Stimulated activated CD4-positive, alpha-beta T cell treated with anti-CD3 and anti-CD28 coated beads, TNF-alpha, amount 100 ng/mL, for 4 hours (primary cell): ENCODE data around the gene PHLPP1.

ENCODE experiments used
- DNase-seq, 3 experiments: peaks; one replicate each; pipeline ENCODE4 v3.0.0-alpha.2; 2020; ENCODE audit warnings: low read depth in 3 of 3

The PHLPP1 gene

DNA sequence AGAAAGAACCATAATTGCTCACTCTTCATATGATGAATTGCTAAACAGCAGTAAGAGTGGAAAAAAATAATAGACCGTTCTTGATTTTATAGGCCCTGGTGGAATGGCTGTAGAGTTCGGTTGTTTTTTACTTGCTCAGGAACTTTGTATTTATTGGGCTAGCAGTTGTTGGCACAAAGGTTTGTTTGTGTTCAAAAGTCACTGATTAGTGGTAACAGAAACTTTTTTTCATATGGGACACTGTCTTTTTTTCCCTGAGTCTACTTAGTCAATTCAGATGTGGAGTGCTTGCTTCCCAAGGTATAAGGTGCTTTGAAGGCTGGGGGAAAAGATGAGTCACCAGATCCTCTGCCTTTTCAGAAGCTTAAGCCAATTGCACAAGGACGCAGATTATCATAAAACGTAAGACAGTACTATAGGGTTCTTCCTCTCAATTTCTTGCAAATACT lies 25.8 kb downstream of the PHLPP1 start:
- DNase-seq = no peak

DNA sequence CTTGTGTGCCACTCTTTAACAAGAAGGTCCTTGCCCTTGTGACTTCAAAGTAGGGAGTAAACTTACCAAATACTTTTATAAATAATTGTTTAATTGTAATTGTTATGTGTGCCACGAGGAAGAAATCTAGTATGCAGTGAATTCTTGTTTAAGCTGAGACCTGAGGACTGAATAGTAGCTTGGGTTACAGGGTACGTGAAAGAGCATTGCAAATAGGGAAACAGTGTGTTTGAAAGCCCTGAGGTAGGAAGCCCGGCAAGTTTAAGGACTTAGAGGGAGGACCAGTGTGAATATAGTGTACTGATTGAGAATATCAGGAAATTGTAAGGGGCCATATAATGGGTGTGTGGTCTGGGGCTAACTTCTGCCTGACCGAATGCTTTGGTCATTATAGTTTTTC lies 26.2 kb downstream of the PHLPP1 start:
- DNase-seq = no peak

DNA sequence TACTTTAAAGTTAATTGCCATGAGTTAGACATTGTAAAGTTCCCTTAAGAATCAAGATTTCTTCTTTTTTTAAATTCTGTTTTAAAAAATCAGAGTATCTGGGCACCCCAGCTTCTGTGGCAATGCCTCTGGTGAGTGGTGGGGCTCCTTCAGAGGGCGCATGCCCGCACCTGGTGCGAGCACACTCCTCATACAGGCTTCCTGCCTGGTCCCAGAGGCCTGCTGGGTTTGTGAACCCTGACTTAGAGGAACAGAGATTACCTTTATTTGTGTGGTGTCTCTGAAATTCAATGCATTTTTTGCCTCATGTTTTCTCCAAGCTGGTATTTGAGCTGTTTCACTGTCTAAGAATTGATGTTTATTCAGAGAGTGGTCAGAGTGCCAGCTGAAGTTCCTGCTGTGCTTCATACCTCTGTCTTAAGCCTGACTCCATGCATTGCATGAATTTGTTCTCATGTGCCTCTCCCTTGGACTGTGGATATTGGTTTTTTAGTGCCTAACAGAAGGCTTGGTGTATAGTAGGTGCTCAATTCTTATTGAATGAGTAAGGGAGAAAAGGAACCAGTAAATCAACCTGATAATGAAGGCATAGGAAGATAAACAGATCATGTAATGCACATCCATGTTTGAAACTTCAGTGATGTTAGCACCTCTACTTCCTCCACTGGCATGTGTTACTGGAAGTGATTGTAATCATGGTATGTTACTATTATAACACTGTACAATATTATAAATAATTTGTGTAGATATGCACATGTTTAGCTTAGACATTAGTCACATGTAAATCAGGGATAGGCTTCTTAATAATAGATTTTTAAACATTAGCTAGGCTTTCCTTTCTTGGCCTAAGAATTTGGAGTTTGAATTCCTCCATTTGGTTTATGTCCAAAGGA lies 29.0 kb downstream of the PHLPP1 start:
- no peak for DNase-seq

DNA sequence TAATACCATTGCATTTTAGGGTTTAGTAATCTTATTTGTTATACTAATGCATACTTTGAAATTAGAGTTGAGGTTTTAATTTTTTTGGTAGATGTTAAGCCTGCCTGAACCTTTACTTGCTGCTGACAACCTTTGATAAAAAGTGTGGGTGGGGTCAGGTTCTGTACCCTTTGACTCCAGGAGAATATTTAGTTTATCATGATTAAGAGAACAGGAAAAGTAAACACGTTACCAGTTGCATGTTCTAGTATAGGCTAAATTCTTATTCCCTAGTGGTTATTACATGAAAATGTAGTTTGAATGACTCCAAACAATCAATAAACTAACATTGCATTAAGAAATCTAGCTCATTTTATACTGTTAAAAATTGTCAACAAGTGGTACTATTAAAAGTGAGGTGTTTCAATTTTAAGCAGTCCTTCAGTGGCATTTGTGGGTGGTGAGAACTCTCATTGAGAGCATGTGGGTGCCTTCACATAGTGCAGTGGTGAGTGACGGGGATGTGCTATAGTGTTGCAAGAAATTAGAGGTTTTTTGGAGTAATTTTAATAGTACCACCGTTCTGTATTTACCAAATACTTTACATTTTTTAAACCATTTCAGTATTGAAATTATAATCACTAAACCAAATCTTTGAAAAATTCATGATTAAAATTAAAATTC lies 29.9 kb downstream of the PHLPP1 start:
- no peak for DNase-seq

DNA sequence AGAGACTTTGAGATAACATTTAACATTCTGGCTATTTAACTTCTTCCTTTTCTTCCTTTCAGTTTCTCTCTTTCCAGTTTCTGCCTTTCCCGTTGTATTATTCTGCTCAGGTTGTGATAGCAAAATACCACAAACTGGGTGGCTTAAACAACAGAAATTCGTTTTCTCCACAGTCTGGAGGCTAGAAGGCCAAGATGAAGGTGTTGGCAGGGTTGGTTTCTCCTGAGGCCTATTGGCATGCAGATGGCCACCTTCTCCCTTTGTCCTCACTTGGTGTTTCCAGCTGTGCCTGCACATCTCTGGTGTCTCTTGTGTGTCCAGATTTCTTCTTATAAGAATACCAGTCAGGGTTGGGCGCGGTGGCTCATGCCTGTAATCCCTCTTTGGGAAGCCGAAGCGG lies 34.0 kb downstream of the PHLPP1 start:
- no peak for DNase-seq

DNA sequence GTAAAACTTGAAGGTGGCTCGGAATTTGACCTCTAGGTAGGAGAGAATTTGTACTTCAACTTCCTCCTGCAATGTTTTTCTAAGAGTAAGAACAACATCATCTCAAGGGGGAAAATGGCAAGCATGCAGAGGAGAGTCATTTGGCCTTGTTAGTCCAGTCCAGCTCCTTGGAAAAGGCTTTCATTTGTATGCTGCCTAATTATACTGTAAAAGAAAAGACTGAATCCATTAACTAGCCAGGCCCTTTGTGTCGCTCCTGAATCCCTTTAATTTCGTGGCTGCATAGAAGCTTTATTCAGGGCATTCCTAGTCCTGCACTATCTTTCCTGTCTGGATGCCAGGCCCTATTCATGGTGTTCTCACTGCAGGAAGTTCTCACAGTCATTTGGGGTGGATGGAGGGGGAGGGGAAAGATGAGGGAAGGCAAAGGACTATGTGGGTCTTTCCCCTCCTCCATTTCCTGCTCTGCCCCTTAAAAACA lies 36.0 kb downstream of the PHLPP1 start:
- no peak for DNase-seq

DNA sequence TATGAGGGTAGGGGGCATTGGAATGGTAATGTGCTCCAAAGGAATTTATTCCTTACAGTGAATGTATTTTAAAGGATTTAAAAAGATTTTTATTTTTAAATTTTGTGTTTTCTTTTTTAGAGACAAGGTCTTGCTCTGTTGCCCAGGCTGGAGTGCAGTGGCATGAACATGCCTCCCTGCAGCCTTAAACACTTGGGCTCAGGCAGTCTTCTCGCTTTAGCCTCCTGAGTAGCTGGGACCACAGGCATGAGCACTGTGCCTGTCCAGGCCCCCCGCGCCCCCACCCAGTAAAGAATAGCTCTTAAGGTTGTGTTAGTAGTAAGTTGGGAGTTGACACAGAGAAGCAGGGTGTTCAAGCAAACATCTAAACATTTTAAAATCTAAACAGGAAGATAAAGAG lies 36.6 kb downstream of the PHLPP1 start:
- DNase-seq = no peak

DNA sequence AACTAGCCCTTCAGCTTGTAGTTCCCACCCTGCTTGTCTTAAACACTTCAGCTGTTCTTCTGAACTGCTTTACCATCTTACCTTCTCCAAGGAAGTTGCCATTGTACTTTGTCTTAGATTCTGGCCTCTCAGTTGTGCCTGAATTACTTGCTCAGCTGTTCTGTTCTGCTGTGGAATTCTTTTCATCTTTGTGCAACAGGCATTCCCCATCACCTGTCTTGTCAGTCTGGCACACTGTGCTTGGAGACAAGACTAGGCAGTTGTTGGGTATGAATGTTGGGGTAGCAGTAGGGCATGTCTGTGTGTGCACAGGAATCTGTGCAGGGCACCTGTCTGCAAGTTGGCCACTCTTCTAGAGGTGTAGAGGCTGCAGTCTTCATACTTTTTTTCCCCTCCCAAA lies 38.7 kb downstream of the PHLPP1 start:
- no peak for DNase-seq

DNA sequence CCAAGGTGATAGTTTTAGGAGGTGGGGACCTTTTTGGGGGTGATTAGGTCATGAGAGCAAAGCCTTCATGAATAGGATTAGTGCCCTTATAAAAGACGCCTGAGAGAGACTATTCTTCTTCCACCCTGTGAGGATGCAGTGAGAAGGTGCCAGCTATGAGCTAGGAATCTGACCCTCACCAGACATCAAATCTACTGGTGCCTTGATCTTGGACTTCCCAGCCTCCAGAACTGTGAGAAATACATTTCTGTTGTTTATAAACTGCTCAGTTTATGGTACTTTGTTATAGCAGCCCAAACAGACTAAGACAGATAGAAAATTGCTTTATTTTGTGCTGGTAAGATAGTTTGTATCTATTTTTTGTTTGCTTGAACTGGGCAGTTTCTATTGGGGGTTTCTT lies 40.1 kb downstream of the PHLPP1 start:
- no peak for DNase-seq

DNA sequence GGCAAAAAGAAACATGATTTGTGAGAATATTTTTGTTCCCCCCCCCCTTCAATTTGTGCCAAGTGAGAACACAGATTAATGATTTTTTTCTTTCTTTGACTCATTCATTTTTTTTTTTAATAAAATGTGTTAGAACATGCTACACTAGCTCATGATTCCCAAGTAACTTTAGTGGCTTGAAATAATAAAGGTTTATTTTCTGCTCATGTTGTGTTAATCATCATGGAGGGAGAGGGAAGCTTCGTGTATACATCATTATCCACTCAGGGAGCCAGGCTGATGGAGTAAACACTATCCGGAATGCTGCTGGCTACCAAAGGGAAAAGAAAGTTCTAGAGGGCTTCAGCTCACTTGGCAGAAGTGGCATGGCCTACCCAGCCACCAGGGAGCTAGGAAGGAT lies 40.6 kb downstream of the PHLPP1 start:
- DNase-seq = no peak

DNA sequence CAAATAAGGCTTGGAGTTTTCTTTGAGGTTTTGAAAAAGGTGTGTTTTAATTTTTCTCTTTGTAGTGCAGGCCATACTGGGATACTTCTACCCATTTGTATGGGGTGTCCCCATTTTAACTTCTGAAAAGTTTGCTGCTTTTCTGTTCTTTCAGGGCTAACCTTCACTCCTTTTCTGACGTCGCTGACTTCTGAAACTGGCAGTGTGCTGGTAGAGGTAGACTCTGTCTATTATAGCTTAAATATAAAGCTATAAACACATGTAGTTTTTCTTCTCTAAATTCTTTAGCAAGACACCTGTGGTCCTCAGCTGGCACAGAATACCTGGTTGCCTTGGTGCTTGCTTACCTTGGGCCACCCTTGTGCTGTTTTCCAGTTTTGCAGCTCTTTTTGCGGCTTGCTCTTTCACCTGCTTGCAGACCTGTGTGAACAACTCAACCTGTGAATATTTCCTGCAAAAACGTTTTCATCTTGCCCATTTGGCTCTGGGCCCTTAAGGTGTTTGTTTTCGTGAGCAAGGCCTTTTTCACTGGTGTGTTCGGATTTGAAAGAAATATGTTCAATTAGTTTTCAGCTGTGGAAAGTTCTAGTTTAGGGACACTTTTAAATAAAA lies 42.2 kb downstream of the PHLPP1 start:
- DNase-seq = no peak

DNA sequence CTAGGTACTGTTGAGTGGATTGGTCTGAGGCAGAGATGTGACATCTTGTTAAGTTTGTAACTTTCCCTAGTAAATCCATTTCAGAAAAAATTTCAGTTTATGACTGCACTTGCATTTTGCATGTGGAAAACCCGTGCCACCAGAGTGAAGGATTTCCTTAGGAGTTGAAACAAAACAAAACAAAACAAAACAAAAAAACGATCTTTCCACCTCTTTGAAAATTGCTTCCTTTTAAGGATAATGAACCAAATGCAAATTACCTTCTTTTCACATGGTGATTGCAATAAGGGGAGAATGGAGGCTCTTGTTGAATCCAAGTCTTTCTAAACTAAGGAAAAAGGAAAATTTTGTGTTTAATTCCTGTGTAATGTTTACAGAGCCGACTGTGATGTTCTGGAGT lies 43.2 kb downstream of the PHLPP1 start:
- DNase-seq = no peak

DNA sequence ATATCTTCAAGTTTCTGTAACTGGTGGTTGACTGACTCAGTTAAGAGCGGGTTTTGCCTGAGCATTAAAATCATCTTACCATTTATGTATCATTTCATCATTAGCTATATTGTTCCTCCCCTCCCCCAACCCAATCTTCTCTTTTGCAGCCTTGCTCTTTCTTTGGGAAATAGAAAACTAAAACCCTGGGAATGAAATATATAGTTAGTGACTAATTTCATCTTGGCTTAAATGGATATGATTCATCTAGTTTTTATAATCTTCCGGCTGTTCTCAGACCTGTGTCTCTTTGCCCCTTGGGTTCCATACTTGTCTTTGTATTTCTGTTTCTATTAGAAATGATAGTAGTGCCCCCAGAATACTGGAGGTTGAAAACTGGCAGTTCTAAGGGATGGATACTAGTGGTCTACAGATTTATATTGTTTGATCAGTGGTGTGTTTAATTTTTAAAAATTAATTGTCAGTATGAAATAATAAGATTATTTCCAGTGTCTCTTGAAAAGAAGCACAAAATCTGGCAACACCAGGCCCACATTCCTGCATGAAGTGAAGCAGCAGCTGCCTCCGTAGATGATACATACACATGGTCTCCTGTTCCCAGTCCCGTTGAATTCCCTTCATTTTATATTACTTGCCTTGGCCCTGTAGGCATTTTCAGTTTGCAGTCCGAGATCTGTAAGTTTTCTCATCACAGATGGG lies 44.5 kb downstream of the PHLPP1 start:
- DNase-seq = no peak

DNA sequence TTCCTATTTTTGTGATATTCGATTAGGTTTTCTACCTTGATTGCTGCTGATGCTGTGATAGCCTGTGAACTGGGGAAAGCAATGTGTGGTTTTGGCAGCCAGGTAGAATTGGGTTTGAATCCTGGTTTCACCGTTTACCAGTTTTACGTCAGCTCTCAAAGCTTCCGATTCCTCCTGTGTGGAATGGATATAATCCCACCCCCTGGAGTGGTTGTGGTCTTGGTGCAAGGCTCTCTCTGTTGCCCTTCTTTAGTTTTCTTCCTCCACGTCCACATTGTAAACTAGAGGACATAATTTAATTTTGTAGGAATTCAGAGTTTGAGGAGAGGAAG lies 45.0 kb downstream of the PHLPP1 start:
- no peak for DNase-seq

DNA sequence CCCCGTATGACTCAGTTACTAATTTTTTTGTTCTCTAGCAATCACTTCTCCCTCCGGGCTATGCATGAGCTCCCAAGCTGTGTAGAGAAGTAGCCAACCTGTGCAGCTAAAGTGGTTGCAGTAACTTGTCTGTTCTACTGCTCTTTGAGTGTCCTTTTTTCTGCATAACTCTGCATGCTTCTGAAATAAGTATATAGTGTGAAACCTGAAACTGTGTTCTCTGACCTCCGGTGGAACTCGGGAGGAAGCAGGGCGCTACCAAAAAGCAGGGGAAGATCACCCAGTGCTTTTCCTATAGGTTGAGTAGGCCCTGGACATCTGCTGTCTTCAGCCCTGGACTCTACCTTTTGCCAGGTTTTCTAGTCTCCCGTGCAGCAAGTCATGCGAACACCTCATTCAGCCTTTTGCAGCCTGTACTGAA lies 47.8 kb downstream of the PHLPP1 start:
- no peak for DNase-seq

DNA sequence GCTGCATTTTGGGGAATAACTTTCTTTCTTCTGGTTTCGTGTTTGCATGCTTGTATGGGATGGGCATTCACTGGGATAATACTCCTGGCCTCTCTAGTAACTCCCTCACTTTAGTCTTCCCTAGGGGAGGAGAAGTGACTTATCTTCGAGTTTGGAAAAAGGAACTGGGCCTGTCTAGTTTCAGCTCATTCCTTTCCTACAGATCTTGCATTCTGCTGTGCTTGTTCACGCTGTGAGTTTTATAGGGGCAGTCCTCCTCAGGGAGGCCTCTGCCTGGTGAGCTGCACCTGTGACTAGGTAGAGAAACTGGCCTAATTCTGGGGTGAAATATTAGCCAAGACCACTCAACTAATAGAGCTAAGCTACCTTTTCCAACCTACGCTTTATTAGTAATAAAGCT lies 50.9 kb downstream of the PHLPP1 start:
- no peak for DNase-seq

DNA sequence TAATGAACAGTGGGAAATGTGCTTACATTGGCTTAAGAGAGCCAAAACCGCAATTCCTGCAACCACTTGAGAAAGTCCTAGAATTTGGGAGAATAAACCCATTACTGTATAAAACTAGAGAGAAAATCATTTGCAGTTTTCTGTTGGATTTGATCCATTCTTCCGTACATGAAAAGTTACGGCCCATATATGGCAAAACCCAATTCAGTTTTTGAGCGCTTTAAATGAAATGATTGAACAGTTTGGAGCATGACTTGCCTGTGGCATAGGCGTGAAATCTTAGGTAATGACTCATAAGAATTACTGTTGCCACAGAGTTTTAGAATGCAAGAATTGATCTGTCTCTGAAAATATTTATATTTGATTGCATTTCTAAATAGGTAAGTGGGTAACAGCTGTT lies 52.0 kb downstream of the PHLPP1 start:
- no peak for DNase-seq

DNA sequence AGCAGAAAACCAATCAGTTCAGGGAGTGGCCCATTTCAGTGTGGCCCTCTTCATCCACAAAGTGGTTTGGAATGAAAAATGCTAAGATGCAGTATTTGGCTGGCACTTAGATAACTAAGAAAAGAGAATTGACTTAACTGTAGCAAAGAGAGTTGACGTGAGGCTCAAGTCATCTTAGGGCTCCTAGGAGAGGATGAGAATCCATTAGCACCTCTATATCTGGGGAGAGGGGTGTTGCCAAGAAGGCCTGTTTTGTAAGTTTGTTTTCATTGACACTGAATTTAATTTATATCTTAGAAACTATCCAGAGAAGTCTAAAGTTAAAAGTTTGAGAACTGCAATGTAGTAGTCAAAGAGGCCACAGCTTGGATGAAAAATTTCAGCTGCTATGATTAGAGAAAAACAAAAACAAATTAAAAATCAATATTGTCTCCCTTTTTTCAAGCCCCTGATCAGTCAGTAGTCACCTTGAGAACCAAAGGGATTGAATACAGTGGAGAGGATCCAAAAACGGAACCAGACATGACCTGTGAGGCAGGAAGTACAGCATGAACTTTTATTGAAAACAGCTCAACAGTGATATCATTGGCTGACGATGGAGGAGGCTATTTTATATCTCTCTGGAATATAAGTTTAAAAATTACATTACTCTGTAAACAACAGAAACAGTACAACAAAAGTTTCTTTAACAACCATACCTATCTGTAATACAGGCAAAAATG lies 52.7 kb downstream of the PHLPP1 start:
- no peak for DNase-seq

DNA sequence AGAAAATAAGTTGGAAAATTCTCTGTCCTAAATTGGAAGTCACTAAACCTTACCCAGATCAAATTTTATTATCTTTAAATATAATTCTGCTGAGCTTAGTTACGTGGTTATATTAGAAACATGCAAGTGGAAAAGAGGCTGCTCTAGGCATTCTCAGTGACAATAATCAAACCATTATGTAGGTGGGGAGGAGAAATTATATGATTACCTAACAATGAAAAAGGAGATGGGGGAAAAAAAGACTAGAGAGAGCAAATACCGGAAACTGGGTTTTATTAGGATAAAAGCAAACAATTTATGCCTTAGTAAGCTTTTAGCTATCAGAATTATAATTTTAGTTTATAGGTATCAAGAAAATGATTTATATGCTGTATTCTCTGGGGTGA lies 53.2 kb downstream of the PHLPP1 start:
- no peak for DNase-seq

DNA sequence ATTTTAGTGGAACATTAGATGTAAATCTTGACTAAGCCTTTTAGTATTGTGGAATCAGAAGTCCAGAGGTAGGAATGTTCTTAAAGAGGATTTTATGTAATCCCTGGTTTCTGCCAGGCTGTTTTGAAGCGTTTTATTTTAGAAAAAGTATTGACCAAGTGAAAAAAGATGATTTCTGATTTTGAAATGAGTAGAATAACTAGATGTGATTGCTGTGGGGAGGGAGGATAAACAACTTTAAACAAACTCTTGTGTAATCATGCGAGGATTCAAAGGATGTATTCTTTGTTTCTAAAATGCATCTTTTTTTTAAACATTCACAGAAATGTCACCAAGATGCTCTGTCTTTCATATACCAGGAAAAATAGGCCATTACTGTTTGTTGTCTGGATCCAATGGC lies 53.9 kb downstream of the PHLPP1 start:
- DNase-seq = no peak

DNA sequence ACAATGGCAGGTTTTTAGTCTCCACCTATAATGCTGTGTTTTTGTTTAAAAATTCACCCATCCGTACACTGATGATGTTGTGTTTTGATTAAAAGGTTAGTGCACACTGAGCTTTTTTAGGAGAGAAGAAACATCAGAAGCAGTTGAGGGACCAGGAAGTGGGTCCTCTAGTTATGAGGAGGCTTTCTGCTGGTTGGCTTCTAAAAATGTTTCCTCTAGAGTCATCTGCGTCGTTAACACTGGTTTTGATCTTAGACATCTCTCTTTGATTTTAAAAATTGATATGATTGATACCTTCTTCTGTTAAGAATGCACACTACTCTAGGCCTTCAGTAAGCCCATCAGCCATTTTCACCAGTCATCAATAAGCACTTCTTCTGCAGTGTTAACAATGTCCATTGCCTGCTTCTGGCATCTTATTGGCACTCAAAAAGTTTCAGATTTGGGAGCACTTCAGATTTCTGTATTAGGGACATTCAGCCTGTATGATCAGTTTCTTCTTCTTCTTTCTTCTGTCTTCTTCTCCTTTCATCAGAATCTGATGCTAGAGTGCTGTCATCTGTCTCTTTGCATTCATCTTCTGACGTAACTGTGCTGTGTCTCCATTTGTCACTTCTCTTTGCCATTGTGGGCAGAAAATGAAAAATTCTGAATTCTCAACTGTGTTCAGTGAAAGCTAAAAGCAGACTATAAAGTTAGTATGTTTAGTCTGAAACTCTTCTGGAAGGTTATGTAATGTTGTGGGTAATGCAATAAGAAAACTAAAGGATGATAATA lies 56.3 kb downstream of the PHLPP1 start:
- DNase-seq = no peak
